Stimulated activated CD4-positive, alpha-beta T cell treated with anti-CD3 and anti-CD28 coated beads, Interleukin-2, amount 100 ng/mL, for 48 hours (primary cell): ENCODE results near the gene PAFAH1B2.
"Not testable (repeated sequence)": the region's sequence is repeated elsewhere in the genome, so short reads cannot be mapped to it uniquely, and the experiment has no call there.

Source experiments
- DNase-seq, 2 donors: peaks; one replicate each; pipeline ENCODE4 v3.0.0-alpha.2; 2020

The PAFAH1B2 gene

DNA sequence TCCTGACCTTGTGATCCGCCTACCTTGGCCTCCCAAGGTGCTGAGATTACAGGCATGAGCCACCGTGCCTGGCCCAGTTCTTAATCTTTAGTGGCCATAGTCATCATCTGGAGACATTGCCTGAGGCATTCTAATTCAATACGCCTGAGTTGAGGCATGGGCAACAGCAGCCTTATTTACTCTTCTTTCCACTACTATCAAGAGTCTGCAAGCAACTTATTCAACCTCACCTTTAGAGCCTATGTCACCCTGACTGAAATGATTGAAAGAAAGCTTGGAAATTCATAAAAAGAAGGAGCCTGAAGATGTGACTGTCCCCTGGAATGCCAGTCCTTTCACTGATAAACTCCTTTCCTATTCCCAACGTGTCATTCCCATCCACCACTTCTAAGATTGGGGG is 15.8 kb upstream of the PAFAH1B2 start:
- DNase-seq = no peak

DNA sequence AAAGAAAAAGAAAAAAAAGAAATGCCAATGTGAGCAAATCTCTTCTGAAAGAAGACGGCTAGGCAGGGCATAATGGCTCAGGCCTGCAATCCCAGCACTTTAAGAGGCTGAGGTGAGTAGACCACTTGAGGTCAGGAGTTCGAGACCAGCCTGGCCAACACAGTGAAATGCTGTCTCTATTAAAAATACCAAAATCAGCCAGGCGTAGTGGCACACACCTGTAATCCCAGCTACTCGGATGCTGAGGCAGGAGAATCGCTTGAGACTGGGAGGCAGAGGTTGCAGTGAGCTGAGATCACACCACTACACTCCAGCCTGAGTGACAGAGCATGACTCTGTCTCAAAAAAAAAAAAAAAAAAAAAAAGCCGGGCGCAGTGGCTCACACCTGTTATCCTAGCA is 13.7 kb upstream of the PAFAH1B2 start:
- DNase-seq = not testable (repeated sequence)

DNA sequence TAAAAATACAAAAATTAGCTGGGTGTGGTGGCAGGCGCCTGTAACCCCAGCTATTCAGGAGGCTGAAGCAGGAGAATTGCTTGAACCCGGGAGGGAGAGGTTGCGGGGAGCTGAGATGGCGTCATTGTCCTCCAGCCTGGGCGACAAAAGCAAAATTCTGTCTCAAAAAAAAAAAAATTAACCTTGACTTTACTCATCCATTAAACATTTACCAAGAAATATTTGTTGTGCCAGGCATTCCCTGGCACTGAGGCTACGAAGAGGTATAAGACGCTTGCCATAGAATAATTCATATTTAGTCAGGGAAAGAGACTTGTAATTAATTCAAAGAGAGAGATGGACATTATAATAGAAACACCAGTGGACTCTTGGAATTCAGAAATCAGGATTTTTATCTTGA is 13.2 kb upstream of the PAFAH1B2 start:
- no peak for DNase-seq

DNA sequence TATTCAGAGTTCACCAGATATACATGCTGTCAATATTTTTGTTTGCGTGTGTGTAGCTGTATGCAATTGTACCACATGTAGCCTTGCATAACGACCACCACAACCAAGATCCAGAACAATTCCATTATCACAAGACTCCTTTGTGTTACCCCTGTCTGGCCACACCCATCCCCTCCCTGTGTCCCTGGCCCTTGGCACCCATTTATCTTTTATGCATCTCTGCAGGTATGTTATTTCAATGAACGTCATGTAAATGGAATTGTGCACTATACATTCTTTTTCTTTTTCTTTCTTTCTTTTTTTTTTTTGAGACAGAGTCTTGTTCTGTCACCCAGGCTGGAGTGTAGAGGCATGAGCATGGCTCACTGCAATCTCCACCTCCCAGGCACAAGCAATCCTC is 9.7 kb upstream of the PAFAH1B2 start:
- no peak for DNase-seq

DNA sequence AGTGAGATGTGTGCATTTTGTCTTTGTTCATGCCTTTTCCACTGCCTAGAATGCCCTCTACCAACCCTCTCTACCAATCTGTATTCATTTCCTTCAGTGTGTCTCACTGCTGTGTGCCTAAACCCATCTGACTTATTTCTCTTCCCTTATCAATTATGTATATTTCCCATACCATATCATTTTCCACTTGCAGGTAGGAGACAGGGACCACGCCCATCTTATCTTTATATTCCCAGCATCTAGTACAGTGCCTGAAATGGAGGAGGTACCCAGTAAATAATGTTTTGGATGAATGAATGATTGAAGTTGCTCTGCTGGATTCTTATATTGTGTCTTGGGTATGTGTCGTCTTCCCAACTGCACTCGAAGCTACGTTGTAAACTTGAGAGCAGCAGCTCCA is 9.1 kb upstream of the PAFAH1B2 start:
- DNase-seq = not testable (repeated sequence)

DNA sequence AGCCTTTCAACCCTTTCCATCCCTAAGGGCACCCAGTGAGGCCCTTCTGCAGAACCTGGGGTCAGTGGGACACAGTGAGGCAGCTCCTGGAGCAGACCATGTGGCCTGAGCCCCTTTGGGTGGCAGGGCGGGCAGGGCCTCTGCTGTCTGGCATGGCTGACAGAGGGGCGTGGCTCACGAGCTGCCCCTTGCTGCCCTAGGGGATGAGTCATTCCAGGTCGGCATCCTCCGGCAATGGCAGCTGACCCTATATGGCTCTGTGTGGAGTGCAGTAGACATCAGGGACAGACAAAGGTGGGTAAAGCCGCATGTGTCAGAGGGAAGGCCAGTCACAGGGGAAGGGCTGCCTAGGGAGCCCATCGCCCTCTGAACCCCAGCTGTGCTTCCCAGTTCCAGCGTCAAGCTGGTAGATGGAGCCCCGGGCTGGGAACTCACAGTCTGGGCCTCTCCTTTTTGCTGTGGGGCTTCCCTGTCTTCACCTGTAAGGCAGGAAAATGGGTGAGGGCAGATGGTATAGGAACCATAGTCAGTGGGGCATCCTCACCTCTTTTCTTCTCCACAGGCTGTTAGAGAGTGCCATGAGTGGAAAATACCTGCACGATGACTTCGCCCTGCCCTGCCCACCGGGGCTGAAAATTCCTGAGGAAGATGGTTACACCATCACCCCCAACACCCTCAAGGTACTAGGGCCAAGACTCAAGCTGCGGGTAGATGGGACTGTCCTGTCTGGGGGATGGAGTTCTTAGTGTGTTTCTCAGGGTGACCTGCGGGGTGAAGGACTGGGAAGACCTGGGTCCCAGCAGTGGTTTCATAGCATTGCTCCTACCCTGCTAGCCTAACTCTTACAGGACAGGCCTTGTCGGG is 6.6 kb upstream of the PAFAH1B2 start:
- not testable (repeated sequence) for DNase-seq

DNA sequence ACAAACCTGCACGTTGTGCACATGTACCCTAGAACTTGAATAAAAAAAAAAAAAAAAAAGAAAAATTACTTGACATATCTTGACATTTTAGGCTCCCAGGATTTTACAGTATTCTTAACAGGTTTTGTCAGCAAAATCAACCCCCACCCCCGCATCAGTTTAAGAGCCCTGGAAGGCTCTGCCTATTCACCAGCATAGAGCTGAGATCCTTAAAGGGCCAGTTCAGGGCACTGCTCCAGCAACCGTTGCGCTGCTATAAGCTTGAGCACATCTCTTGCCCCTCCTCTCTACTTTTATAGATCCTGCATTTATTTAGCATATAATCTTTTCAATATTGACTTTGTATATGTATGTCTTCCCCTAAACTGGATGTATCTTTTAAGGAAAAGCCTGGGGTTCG is 697 bp upstream of the PAFAH1B2 start:
- peak; percentile 9 to 10 for DNase-seq

DNA sequence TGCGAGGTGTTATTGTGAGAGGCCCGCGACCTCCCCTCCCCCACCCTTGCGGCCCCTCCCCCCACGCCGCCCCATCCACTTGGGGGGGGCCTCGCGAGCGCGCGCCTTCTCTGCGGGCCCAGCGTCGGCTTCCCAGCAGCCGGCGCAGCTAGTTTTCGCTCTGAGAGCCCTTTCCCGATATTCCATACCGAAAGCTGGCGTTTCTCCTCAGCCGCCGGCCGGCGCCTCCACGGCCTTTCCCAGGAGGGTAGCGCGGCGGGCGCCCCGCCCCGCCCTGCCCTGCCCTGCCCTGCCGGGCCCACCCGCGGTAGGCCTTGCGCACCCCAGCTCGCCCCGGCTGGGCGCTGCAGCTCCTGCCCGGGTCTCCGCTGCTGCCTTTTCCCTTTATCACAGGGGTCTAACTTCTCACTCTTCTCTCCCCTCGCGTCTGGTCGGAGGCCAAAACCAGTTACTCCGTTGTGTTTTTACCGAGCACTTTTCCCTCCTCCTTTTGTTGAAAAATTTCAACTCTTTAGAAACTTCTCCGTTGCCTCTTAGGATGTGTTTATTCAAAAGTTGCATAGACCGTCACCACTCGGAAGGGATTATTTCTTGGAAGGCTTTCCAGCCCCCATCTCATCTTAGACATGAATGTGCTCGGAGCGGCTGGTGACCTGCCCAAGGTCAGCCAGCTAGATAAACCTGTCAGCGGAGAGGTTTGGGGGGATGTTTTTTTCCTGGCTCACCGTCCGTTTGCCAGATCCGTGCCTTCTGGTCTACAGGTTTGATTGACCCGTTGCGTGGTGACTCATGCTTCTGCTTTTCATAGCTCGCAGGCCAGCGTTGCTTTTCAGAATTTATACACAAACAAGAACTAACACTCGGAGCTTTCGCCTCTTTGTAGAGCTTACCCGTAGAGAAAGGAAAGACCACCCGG is 648 bp downstream of the PAFAH1B2 start:
- DNase-seq = peak; percentile 15 to 20

DNA sequence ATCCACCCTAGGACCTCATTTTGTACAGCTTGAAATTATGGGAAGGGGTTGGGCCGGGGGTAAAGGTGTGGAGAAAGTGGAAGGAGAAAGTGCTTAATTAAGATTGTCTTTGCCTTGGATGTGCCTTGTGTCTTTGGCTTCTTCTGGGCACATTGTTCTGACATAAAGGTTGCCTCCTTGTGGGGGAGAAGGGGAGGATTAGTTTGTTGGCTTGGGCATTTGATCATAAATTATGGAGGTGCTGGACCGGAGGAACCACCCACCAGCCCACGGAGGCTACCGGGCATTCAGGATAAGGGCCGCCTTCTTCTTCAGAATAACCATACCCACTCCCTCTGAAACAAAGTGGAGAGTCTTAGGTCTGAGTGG is 1.3 kb downstream of the PAFAH1B2 start:
- no peak for DNase-seq

DNA sequence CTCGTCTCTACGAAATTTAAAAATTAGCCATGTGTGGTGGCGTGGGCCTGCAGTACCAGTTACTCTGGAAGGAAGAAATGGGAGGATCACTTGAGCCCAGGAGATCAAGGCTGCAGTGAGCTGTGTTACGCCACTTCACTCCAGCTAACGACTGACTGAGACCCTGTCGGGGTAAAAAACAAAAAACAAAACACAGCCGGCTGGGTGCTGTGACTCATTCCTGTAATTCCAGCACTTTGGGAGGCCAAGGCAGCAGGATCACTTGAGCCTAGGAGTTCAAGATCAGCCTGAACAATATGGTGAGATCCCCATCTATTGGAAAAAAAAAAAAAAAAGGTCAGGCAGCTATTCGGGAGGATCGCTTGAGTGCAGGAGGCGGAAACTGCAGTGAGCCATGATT is 2.4 kb downstream of the PAFAH1B2 start:
- DNase-seq = no peak

DNA sequence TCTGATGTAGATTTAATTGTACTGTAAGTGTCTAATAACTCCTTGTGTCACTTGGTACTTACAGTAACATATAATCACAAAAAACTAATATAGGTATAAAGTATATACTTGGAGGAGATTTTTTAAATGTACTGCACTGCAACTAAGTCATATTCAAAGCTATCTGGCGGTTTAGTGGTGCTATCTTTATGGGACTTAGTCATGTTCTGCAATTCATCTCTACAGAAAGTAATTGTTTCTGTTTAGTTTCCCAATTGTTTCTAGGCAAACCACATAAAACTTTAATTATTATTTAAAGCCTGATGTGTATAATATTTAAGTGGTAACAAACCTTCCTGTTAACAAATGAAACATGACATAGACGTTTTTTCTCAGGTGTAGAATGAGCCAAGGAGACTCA is 8.0 kb downstream of the PAFAH1B2 start:
- no peak for DNase-seq

DNA sequence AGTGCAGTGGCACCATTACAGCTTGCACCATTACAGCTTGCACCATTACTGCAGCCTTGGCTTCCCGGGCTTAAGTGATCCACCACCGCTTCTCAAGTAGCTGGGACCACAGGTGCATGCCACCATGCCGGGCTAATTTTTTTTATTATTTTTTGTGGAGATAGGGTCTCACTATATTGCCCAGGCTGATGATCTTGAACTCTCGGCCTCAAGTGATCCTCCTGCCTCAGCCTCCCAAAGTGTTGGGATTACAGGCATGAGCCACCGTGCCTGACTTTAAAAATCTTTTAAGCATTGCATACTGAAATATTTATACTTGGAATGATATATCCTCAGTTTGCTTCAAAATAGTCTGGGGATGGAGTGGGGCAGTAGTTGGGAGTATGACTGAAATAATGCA is 10.4 kb downstream of the PAFAH1B2 start:
- DNase-seq = no peak

DNA sequence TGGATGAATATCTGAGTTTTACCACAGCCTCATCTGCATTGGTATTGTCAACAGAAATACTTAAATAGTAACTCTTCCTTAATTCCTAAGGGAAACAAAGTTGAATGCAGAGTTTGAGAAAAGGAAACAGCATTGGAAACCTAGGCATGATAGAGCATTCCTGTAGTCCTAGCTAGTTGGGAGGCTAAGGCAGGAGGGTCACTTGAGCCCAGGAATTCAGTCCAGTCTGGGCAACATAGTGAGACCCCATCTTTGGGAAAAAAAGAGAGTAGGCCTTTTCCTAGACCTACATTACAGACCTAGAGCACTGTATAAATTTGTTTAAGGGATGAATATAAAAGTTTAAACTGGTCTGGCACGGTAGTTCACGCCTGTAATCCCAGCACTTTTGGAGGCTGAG is 13.4 kb downstream of the PAFAH1B2 start:
- no peak for DNase-seq

DNA sequence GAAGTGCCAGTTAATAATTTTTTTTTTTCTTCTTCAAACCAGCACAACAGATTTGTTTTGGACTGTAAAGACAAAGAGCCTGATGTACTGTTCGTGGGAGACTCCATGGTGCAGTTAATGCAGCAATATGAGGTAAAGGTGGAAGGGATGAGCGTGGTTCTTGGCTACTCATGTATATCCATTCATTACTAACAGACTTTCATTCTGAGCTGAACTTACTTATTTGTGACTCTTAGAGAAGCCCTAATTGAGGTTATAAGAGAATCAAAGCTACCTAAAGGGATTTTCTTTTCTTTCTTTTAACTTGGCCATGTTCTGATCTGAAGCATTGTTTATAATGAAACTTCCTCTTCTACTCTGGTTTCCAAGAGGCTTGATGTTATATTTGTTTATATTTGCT is 15.8 kb downstream of the PAFAH1B2 start:
- DNase-seq = no peak

DNA sequence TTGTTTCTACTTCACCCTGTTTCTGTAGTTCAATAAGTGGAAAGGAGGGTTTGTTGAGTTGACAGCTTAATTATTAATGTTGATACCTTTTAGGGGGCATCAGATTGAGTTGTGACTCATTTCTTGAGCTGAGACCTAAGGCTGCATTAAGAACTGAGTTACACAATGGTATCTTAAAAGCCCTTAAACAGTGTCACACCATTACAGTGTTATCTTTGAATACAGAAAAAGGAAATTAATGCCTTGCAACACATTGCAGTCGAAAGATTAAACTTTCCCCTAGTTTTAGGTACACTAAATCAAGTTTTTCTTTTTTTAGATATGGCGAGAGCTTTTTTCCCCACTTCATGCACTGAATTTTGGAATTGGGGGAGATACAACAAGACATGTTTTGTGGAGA is 16.7 kb downstream of the PAFAH1B2 start:
- DNase-seq = no peak

DNA sequence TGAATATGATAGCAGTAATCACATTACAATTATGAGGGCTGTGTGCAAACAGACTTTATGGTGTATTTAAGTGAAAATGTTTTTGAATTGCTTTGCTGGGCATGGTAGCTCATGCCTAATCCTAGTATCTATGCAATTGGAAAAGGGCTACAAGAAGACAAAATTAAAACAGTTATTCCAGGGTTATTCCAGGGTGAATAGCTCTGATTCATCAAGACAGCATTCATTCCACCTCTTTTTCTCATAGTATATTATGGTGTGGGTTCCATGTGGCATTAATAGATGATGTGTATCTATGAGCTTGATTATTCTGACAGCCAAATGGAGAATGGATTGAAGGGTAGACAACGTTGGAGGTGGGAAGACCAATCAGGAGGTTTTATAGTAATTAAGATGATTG is 22.4 kb downstream of the PAFAH1B2 start:
- DNase-seq = no peak

DNA sequence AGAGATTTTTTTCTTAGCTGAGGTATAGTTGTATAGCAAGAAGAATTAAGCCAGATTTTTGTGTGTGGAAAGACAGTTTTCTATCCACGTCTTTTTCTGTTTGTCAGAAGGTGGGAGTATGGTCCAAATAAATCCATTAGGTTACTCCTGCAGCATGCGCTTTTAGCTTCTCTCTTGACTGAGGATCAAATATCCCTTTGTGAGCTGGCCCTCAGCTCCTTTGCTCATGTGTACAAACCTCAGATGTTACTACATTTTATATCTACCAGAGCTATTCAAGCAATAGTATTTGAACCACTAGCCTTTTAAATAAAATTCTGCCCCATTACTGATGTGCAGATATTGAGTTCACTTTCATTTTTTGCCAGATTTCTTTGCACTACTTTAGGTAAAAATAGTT is 25.6 kb downstream of the PAFAH1B2 start:
- DNase-seq = no peak

DNA sequence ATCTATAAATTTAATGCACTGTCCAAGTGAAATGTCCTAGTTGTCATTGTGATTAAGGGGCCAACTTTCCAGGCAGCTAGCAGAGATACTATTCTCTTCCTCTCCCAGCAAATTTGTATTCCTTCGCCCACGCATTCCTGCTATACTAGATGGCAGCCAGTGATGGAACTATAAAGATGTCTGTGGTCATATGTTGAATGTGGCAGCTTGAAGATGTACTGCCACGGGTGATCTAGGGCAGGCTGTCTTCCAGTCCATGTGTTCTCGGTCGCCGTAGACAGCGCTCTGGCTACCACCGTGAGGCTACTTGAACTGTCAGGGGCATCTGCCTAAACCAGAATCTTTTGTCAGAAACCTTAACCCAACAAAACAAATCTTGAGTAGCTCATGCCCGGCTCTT is 26.1 kb downstream of the PAFAH1B2 start:
- DNase-seq = no peak

DNA sequence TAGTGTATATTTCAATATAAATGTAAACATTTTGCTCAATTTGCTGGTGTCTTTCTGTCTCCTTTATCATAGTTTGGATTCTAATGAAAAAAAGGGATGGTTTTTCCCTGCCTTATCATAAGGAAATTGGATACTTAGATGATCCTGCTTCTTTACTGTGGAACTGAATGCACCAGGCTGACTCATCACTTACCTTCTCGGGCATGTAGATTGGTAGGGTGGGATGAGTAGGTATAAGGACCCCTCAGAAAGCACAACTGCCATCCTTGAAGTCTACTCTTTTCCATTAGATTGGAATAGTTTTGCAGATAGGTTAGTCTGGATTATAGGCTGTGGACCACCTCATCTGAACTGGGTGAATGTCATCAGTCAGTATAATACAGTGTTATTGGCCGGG is 26.9 kb downstream of the PAFAH1B2 start:
- DNase-seq = no peak

DNA sequence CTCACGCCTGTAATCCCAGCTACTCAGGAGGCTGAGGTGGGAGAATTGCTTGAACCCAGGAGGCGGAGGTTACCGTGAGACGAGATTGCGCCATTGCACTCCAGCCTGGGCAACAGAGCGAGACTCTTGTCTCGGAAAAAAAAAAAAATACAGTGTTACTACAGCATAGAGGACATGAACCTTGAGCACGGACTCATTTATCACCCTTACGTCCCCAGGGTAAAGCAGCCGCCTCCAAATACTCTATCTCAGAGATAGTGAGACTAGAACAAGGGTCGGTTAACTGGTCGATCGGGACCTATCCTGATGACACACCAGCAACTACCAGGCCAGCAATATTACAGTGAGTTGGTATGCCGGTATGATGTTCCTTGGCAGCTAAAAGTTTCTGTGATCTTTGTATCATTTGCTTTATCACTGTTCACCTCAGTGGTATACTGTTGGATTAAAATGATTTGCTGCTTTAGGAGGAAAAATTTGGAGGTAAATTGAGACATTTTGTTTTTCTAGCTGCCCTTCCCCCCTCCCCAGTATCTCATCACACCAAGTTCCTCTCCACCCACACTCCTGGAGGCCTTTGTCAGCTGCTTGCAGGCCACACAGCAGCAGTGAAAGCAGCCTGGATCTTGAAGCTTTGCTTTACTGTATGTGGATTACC is 27.4 kb downstream of the PAFAH1B2 start:
- DNase-seq = no peak

DNA sequence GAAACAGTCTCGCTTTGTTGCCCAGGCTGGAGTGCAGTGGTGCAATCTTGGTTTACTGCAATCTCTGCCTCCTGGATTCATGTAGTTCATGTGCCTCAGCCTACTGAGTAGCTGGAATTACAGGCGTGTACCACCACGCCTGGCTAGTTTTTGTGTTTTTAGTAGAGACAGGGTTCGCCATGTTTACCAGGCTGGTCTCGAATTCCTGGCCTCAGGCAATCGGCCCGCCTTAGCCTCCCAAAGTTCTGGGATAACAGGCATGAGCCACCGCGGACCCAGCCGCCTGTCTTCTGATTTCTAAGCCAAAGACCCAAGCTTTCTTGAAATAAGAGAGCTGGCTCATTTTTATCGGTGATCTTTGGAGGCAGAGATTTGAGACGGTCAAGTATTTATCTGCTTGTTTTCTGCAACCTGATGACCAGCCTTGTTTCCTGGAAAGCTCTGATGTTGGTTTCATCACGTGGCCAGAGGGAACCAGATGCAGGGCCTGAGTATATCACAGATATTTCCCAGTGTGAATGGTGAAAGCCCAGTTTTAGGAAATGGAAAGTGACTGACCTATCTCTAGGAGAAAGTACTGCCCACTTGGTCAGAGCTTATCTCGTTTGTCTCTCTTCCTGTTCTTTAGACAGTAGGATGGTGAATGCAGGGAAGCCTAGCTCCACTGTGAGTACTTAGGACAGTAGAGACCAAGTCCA is 28.8 kb downstream of the PAFAH1B2 start:
- DNase-seq = no peak

DNA sequence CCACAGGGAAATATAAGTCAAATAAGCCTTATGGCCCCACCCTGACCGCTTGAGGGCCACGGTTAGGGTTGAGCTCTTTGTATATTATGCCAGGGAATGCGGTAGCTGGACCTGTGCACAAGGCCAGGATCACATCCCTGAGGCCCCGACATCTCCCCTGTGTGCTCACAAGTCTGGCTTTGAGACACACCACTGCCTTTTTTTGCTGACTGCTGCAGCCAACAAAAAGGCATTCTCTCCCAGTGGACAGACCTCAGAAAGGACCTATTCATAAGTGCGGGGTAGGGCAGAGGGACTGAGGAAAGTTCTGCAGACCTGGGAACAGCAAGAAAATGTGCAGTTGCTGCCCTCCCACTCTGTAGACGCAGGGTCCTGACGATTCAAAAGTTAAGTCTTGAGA is 31.0 kb downstream of the PAFAH1B2 start:
- no peak for DNase-seq

DNA sequence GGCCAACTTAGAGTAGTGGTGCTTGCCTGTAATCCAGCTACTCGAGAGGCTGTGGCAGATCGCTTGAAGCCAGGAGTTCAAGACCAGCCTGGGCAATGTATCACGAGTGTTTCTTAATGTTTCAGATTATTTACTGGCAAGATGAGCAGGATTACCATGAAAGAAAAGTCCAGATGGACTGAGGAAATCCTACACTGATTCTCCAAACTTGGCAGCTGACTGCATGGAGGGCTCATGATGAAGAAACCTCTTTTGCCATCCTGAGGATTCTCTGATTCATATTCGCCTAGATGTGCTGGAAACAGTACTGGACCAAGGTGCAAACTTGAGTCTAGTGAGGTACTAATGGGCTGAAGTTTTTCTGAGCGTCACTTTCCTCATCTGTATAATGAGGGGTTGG is 31.7 kb downstream of the PAFAH1B2 start:
- DNase-seq = no peak
